WTC11 (cell line): ENCODE measurements around the gene HIPK2.

Experiments used
- RELA ChIP-seq: sonication (generic); formaldehyde crosslinking; IDR thresholded peaks from 2 replicates; pipeline ENCODE4 v1.8.1; 2022; ENCODE audit warnings: missing genetic modification reagents, mild to moderate bottlenecking, borderline replicate concordance
- SMAD4 ChIP-seq: sonication (generic); formaldehyde crosslinking; IDR thresholded peaks from 2 replicates; pipeline ENCODE4 v1.8.0; 2022; ENCODE audit warnings: mild to moderate bottlenecking, missing genetic modification reagents
- TCF7 ChIP-seq: sonication (generic); formaldehyde crosslinking; IDR thresholded peaks from 2 replicates; pipeline ENCODE4 v1.8.0; 2022; ENCODE audit warnings: mild to moderate bottlenecking, low read depth, missing genetic modification reagents, moderate library complexity
- TF ChIP-seq, protein P1 (sequence below): sonication (generic); formaldehyde crosslinking; conservative IDR thresholded peaks from 2 replicates; pipeline ENCODE4 v1.8.1; 2022; ENCODE audit warnings: mild to moderate bottlenecking, missing genetic modification reagents
- TF ChIP-seq, protein P2 (sequence below): fragments of 200-600 bp; IDR thresholded peaks from 2 replicates; pipeline ENCODE4 v1.8.0; 2022; ENCODE audit warnings: antibody characterized with exemption

DNA sequence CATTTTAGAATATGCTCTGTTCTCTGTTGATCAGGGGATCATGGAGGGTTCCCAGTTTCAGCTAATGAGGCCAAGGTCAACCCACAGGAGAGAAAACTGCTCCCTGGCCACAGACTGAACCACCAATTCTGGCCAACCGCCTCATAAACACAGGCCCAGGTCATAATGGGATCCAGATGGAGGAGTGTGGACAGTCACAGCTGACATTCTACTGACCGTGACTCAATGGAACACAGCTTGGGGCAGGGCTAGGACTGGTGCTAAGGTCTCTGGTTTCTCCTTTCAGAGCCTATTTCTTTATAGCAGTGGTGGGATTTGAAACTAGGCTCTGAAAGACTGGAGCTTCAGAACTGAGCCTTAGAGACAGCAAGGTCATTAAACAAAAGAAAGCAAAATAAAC, 68.3 kb downstream of the HIPK2 start:
- TF ChIP-seq, protein P1, sequence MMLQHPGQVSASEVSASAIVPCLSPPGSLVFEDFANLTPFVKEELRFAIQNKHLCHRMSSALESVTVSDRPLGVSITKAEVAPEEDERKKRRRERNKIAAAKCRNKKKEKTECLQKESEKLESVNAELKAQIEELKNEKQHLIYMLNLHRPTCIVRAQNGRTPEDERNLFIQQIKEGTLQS: no peak
- TF ChIP-seq TCF7 (no peak), RELA (no peak), SMAD4 (CRISPR knock-in tag) (no peak)
- TF ChIP-seq, protein P2, sequence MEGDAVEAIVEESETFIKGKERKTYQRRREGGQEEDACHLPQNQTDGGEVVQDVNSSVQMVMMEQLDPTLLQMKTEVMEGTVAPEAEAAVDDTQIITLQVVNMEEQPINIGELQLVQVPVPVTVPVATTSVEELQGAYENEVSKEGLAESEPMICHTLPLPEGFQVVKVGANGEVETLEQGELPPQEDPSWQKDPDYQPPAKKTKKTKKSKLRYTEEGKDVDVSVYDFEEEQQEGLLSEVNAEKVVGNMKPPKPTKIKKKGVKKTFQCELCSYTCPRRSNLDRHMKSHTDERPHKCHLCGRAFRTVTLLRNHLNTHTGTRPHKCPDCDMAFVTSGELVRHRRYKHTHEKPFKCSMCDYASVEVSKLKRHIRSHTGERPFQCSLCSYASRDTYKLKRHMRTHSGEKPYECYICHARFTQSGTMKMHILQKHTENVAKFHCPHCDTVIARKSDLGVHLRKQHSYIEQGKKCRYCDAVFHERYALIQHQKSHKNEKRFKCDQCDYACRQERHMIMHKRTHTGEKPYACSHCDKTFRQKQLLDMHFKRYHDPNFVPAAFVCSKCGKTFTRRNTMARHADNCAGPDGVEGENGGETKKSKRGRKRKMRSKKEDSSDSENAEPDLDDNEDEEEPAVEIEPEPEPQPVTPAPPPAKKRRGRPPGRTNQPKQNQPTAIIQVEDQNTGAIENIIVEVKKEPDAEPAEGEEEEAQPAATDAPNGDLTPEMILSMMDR: no peak
